Endodermal cell (in vitro differentiated cells): Measurements from ENCODE around the gene SLC6A20. TPM values are rescaled to one million over a fixed set of nuclear protein-coding genes. Genes with fewer than 3 reads are reported as not detected.

Experiments used
- DNase-seq: peaks from one replicate; pipeline ENCODE4 v3.0.0-alpha.2; 2017
- H3K27ac ChIP-seq: 2 replicates; pipeline ENCODE4 v1.5.1; 2013; ENCODE audit warnings: mild to moderate bottlenecking, low read depth, low read length, moderate library complexity
- H3K27me3 ChIP-seq: 2 replicates; pipeline ENCODE4 v1.6.1; 2013; ENCODE audit warnings: mild to moderate bottlenecking, low read length, moderate library complexity; ENCODE audit not compliant: insufficient read depth, control insufficient read depth, poor library complexity, severe bottlenecking
- H3K36me3 ChIP-seq: 2 replicates; pipeline ENCODE4 v1.7.0; 2013; ENCODE audit warnings: mild to moderate bottlenecking, low read length, moderate library complexity; ENCODE audit not compliant: control insufficient read depth, insufficient read depth
- H3K4me1 ChIP-seq: one replicate; pipeline ENCODE4 v1.7.0; 2013; ENCODE audit warnings: low read length; ENCODE audit not compliant: control insufficient read depth, insufficient read depth
- H3K4me3 ChIP-seq: 2 replicates; pipeline ENCODE4 v1.5.1; 2013; ENCODE audit warnings: mild to moderate bottlenecking, low read length, moderate library complexity
- H3K9ac ChIP-seq: 2 replicates; pipeline ENCODE4 v1.6.1; 2013; ENCODE audit warnings: mild to moderate bottlenecking, low read length, moderate library complexity; ENCODE audit not compliant: poor library complexity, severe bottlenecking; ENCODE audit errors: extremely low read depth
- H3K9me3 ChIP-seq: 2 replicates; pipeline ENCODE4 v1.6.1; 2013; ENCODE audit warnings: mild to moderate bottlenecking, low read length, moderate library complexity; ENCODE audit not compliant: control insufficient read depth
- H3K27ac Mint-ChIP-seq: 2 replicates; pipeline ENCODE4 v1.8.0; 2020; ENCODE audit warnings: mixed read lengths
- H3K27me3 Mint-ChIP-seq: 2 replicates; pipeline ENCODE4 v1.8.0; 2021; ENCODE audit warnings: mild to moderate bottlenecking, mixed read lengths; ENCODE audit not compliant: insufficient read depth
- H3K36me3 Mint-ChIP-seq: 2 replicates; pipeline ENCODE4 v1.8.0; 2020; ENCODE audit warnings: low read depth, mixed read lengths
- H3K4me1 Mint-ChIP-seq: 2 replicates; pipeline ENCODE4 v1.8.0; 2020; ENCODE audit warnings: mixed read lengths
- H3K4me3 Mint-ChIP-seq: 2 replicates; pipeline ENCODE4 v1.8.0; 2020; ENCODE audit warnings: mild to moderate bottlenecking, moderate library complexity, mixed read lengths
- H3K9me3 Mint-ChIP-seq: 2 replicates; pipeline ENCODE4 v1.8.0; 2020; ENCODE audit warnings: mild to moderate bottlenecking, mixed read lengths
- WGBS, 2 experiments: methylation state at CpG; one replicate each; pipeline versions ENCODE4 v1.1.5 to v1.1.7; 2013; ENCODE audit warnings: missing lambda C conversion rate in 2 of 2, mixed read lengths in 1 of 2; ENCODE audit not compliant: insufficient coverage in 1 of 2, insufficient read length in 1 of 2; 5-methylcytosine and 5-hydroxymethylcytosine counted together
- total RNA-seq, 2 donors: library from RNA; stranded (reverse); fragmentation: NEBNext Ultra II Directional in 1 of 2; extraction: Animal tissue kit (Norgen Biotek cat#: 25700) in 1 of 2; gene quantifications; 2 replicates in 1 of 2; 3 replicates in 1 of 2; pipeline ENCODE4 v1.2.1, GENCODE V29; 2021
- TF ChIP-seq, protein P1 (sequence below): fragments of 200-600 bp; sonication (generic); conservative IDR thresholded peaks from 2 replicates; pipeline ENCODE4 v1.5.0; 2021; ENCODE audit warnings: antibody characterized with exemption, mild to moderate bottlenecking

The SLC6A20 gene
- total RNA-seq, 2 donors from 2014 or later: 0.29 to 1.5 TPM

DNA sequence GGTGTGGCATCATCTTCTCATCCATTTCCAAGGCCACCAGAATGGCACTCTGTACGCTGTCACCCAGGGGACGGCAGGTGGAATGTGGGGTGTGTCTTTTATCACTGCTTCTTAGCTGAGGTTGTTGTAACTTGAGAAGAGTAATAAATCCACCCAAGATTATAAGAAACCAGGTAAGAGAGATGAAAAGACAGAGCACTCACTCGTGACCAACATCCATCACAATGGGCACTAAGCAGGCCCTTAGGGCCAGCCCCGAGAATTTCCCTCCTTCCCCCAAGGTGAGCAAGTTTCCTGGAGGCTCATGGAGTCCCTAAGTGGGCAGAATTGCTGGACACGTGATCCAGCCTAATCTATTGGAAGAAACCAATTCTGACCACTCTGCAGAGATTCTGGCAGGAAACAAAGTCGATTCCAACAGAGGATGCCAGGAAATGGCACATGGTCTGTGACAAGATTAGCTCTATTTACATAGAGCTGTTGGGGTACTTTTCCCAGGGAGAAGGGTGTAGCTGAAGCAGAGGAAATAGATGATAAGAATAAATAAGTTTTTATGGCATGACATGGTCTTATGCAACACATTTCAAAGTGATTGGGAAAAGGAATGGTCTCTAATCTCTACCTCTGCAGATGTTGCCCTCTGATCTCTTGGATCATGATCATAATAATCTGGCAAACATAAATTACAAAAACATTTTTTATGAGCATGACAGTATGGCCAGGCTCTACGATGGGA is 22.5 kb downstream of the SLC6A20 start:
- TF ChIP-seq, protein P1, sequence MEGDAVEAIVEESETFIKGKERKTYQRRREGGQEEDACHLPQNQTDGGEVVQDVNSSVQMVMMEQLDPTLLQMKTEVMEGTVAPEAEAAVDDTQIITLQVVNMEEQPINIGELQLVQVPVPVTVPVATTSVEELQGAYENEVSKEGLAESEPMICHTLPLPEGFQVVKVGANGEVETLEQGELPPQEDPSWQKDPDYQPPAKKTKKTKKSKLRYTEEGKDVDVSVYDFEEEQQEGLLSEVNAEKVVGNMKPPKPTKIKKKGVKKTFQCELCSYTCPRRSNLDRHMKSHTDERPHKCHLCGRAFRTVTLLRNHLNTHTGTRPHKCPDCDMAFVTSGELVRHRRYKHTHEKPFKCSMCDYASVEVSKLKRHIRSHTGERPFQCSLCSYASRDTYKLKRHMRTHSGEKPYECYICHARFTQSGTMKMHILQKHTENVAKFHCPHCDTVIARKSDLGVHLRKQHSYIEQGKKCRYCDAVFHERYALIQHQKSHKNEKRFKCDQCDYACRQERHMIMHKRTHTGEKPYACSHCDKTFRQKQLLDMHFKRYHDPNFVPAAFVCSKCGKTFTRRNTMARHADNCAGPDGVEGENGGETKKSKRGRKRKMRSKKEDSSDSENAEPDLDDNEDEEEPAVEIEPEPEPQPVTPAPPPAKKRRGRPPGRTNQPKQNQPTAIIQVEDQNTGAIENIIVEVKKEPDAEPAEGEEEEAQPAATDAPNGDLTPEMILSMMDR: no peak
- Histone ChIP-seq H3K27ac (no peak overlapping the region), H3K36me3 (no peaks in the 10 kb centered on the region), H3K9me3 (no peaks in the 10 kb centered on the region), H3K9ac (no peak overlapping the region), H3K4me3 (no peak overlapping the region), H3K4me1 (no peaks in the 10 kb centered on the region), H3K27me3 (no peaks in the 10 kb centered on the region)
- Mint-ChIP-seq H3K4me3 (no peak overlapping the region), H3K36me3 (no peaks in the 10 kb centered on the region), H3K9me3 (no peaks in the 10 kb centered on the region), H3K4me1 (peaks cover 21% of the 10 kb centered on the region), H3K27ac (no peak overlapping the region), H3K27me3 (peaks cover 29% of the 10 kb centered on the region)
- DNase-seq: peak; percentile 13
- WGBS, 2 experiments: 87 to 90% methylated on average over 4 to 7 of the region's 7 CpGs

DNA sequence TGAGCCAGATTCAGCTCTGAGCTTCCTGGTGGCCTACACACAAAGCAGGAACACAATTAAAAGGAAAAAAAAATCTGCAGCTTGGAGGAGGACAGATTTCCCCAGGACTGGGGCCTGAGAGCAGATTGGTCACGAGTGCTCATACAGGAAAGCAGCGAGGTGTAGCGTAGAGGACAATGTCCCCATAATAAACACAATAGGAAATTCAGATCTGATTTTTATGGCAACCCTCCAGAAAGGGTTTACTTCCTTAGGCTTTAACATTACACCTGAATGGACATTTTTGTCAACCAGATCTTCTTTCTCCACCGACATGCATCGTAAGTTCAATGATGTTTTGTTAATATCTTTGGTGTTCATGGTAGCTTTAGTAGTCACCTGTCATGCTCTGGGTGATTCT is 23.3 kb downstream of the SLC6A20 start:
- Histone ChIP-seq H3K27me3 (no peaks in the 10 kb centered on the region), H3K9ac (no peak overlapping the region), H3K9me3 (peaks cover 4% of the 10 kb centered on the region), H3K36me3 (no peaks in the 10 kb centered on the region), H3K27ac (no peak overlapping the region), H3K4me3 (no peak overlapping the region), H3K4me1 (no peaks in the 10 kb centered on the region)
- Mint-ChIP-seq H3K4me3 (no peak overlapping the region), H3K27ac (no peak overlapping the region), H3K4me1 (peaks cover 21% of the 10 kb centered on the region), H3K9me3 (no peaks in the 10 kb centered on the region), H3K36me3 (no peaks in the 10 kb centered on the region), H3K27me3 (peaks cover 29% of the 10 kb centered on the region)
- no peak for DNase-seq
- WGBS, 2 experiments: 97 to 100% methylated on average over 5 of the region's 5 CpGs
- TF ChIP-seq, protein P1: no peak

DNA sequence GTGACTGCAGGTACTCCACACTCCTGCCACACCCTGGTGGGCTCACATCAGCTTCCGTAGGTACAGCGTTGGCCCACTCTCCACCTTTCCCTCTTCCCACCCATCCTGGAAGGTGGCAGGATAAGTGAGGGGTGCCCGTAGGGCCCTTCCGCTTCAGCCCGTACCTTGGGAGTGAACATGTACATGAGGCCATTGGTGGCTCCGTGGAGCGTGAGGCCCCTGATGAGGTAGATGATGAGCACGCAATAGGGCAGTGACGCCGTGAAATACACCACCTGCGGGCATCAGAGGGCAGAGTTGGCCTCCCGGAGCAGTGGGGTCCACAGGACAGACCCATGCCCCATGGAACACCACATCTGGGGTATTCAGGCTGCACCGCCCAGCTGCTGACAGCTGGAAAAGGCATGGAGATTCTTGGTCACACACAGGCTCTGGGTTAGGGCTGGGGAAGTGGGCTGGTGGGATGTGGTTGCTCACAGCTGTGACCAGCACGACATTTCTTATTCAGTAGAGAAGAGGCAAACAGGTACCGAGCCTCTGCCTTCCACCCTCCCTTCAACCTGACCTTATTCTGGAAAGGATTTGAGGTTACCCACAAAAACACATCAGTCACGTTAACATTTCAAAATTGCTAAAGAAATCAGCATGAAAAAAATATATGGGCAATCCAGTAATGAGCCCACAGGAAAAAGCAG is 23.8 kb downstream of the SLC6A20 start:
- TF ChIP-seq, protein P1: no peak
- no peaks in the 10 kb centered on the region for H3K36me3 ChIP-seq
- Mint-ChIP-seq H3K36me3 (no peaks in the 10 kb centered on the region), H3K4me3 (no peak overlapping the region), H3K27me3 (peaks cover 29% of the 10 kb centered on the region), H3K27ac (no peak overlapping the region), H3K9me3 (peaks cover 5% of the 10 kb centered on the region), H3K4me1 (peaks cover 21% of the 10 kb centered on the region)
- 92 to 94% methylated on average over 10 to 16 of the region's 16 CpGs for WGBS, 2 experiments
- H3K9ac ChIP-seq: no peak overlapping the region
- no peaks in the 10 kb centered on the region for H3K27me3 ChIP-seq
- H3K4me3 ChIP-seq: no peak overlapping the region
- peaks cover 10% of the 10 kb centered on the region for H3K9me3 ChIP-seq
- H3K4me1 ChIP-seq: no peaks in the 10 kb centered on the region
- peak; percentile 27 for DNase-seq
- no peak overlapping the region for H3K27ac ChIP-seq
